ENCODE results near the gene C20orf144.
"Not testable (repeated sequence)": the region's sequence is repeated elsewhere in the genome, so short reads cannot be mapped to it uniquely, and the experiment has no call there.

C20orf144 gene

GRCh38 chr20:33629533-33629932, 32.6 kb upstream of the C20orf144 start:
- no peaks in the 10 kb centered on the region for H3K79me2 ChIP-seq (ENCODE audit: insufficient read depth, low read length)
- H3K4me2 ChIP-seq (ENCODE audit: insufficient read depth, low read length) = no peak overlapping the region
- TF ChIP-seq EZH2 (IDR thresholded peaks at IDR 0.05; ENCODE audit: borderline replicate concordance, low read depth, low read length, severe bottlenecking) = no peak
- no peak for TF ChIP-seq CTCF (IDR thresholded peaks at IDR 0.05; ENCODE audit: borderline replicate concordance, extremely low read depth, low read length, poor library complexity, severe bottlenecking)
- H4K20me1 ChIP-seq (ENCODE audit: insufficient read depth, low read length) = no peaks in the 10 kb centered on the region
- H3K36me3 ChIP-seq (ENCODE audit: insufficient read depth, low read length) = peaks cover 74% of the 10 kb centered on the region
- no peak overlapping the region for H3K4me3 ChIP-seq (ENCODE audit: low read depth in 1 of 2, low read length in 2 of 2)
- no peak overlapping the region for H3K9ac ChIP-seq (ENCODE audit: low read depth, low read length)
- H2AFZ ChIP-seq (ENCODE audit: low read depth, low read length) = no peak overlapping the region
- H3K9me3 ChIP-seq (ENCODE audit: insufficient read depth, low read length, severe bottlenecking) = no peaks in the 10 kb centered on the region
- H3K27me3 ChIP-seq (ENCODE audit: insufficient read depth, low read length, poor library complexity) = no peaks in the 10 kb centered on the region
- no peak for DNase-seq
- H3K4me1 ChIP-seq (ENCODE audit: insufficient read depth, low read length) = no peaks in the 10 kb centered on the region
- no peak for ATAC-seq (ENCODE audit: insufficient read depth, low read depth)
- no peak overlapping the region for H3K27ac ChIP-seq (ENCODE audit: low read length)

- no peak overlapping the region for H3K4me3 ChIP-seq (ENCODE audit: low read depth in 1 of 2, low read length in 2 of 2)
- DNase-seq = no peak
- no peak overlapping the region for H3K27ac ChIP-seq (ENCODE audit: low read length)
- H3K27me3 ChIP-seq (ENCODE audit: insufficient read depth, low read length, poor library complexity) = no peaks in the 10 kb centered on the region
- no peak overlapping the region for H3K4me2 ChIP-seq (ENCODE audit: insufficient read depth, low read length)
- H3K4me1 ChIP-seq (ENCODE audit: insufficient read depth, low read length) = no peaks in the 10 kb centered on the region
- H3K9ac ChIP-seq (ENCODE audit: low read depth, low read length) = no peak overlapping the region
- no peaks in the 10 kb centered on the region for H3K9me3 ChIP-seq (ENCODE audit: insufficient read depth, low read length, severe bottlenecking)
- no peaks in the 10 kb centered on the region for H3K79me2 ChIP-seq (ENCODE audit: insufficient read depth, low read length)
- H4K20me1 ChIP-seq (ENCODE audit: insufficient read depth, low read length) = no peaks in the 10 kb centered on the region
- TF ChIP-seq CTCF (IDR thresholded peaks at IDR 0.05; ENCODE audit: borderline replicate concordance, extremely low read depth, low read length, poor library complexity, severe bottlenecking) = no peak
- TF ChIP-seq EZH2 (IDR thresholded peaks at IDR 0.05; ENCODE audit: borderline replicate concordance, low read depth, low read length, severe bottlenecking) = no peak
- H3K36me3 ChIP-seq (ENCODE audit: insufficient read depth, low read length) = peaks cover 70% of the 10 kb centered on the region
- no peak for ATAC-seq (ENCODE audit: insufficient read depth, low read depth)
- no peak overlapping the region for H2AFZ ChIP-seq (ENCODE audit: low read depth, low read length)
These were observed 32.1 kb upstream of the C20orf144 start for GRCh38 chr20:33629979-33630378.

GRCh38 chr20:33630507-33630906, 31.6 kb upstream of the C20orf144 start:
- ATAC-seq (ENCODE audit: insufficient read depth, low read depth) = no peak
- H3K36me3 ChIP-seq (ENCODE audit: insufficient read depth, low read length) = peaks cover 69% of the 10 kb centered on the region
- no peaks in the 10 kb centered on the region for H3K9me3 ChIP-seq (ENCODE audit: insufficient read depth, low read length, severe bottlenecking)
- no peaks in the 10 kb centered on the region for H3K4me1 ChIP-seq (ENCODE audit: insufficient read depth, low read length)
- no peaks in the 10 kb centered on the region for H4K20me1 ChIP-seq (ENCODE audit: insufficient read depth, low read length)
- DNase-seq = no peak
- H3K27me3 ChIP-seq (ENCODE audit: insufficient read depth, low read length, poor library complexity) = no peaks in the 10 kb centered on the region
- no peak overlapping the region for H3K4me2 ChIP-seq (ENCODE audit: insufficient read depth, low read length)
- TF ChIP-seq CTCF (IDR thresholded peaks at IDR 0.05; ENCODE audit: borderline replicate concordance, extremely low read depth, low read length, poor library complexity, severe bottlenecking) (no peak), EZH2 (IDR thresholded peaks at IDR 0.05; ENCODE audit: borderline replicate concordance, low read depth, low read length, severe bottlenecking) (no peak)
- H3K79me2 ChIP-seq (ENCODE audit: insufficient read depth, low read length) = no peaks in the 10 kb centered on the region
- no peak overlapping the region for H3K9ac ChIP-seq (ENCODE audit: low read depth, low read length)
- H2AFZ ChIP-seq (ENCODE audit: low read depth, low read length) = no peak overlapping the region
- H3K4me3 ChIP-seq (ENCODE audit: low read depth in 1 of 2, low read length in 2 of 2) = no peak overlapping the region
- no peak overlapping the region for H3K27ac ChIP-seq (ENCODE audit: low read length)

- not testable (repeated sequence) for H3K4me3 ChIP-seq (ENCODE audit: low read depth in 1 of 2, low read length in 2 of 2); H4K20me1 ChIP-seq (ENCODE audit: insufficient read depth, low read length); H3K9ac ChIP-seq (ENCODE audit: low read depth, low read length); H3K9me3 ChIP-seq (ENCODE audit: insufficient read depth, low read length, severe bottlenecking); DNase-seq; H2AFZ ChIP-seq (ENCODE audit: low read depth, low read length); H3K4me1 ChIP-seq (ENCODE audit: insufficient read depth, low read length); H3K27me3 ChIP-seq (ENCODE audit: insufficient read depth, low read length, poor library complexity); H3K4me2 ChIP-seq (ENCODE audit: insufficient read depth, low read length); H3K27ac ChIP-seq (ENCODE audit: low read length); ATAC-seq (ENCODE audit: insufficient read depth, low read depth); H3K79me2 ChIP-seq (ENCODE audit: insufficient read depth, low read length)
- peaks cover 65% of the 10 kb centered on the region for H3K36me3 ChIP-seq (ENCODE audit: insufficient read depth, low read length)
These were observed 30.2 kb upstream of the C20orf144 start for GRCh38 chr20:33631910-33632309.
